T-helper 1 cell treated with Interleukin-12 subunit alpha and Interleukin-12 subunit beta and Interleukin-4 antibody, amounts not matched to agents 30 ng/mL and 1 ng/mL, for 36 hours (primary cell): ENCODE data around the gene UXT. TPM values are rescaled to one million over a fixed set of nuclear protein-coding genes. Genes with fewer than 3 reads are reported as not detected.
"Not testable (repeated sequence)": the region's sequence is repeated elsewhere in the genome, so short reads cannot be mapped to it uniquely, and the experiment has no call there.

Experiments used
- intact Hi-C: fragments of 100-400 bp; cut with micrococcal nuclease; formaldehyde crosslinking; loops from one replicate; pipeline ENCODE4 v1.15.1; 2024
- total RNA-seq: library from RNA; stranded (reverse); gene quantifications from 2 replicates; pipeline ENCODE4 v1.2.3, GENCODE V29; 2022

The UXT gene
- total RNA-seq, 1 donor from 2014 or later = 157 TPM

DNA sequence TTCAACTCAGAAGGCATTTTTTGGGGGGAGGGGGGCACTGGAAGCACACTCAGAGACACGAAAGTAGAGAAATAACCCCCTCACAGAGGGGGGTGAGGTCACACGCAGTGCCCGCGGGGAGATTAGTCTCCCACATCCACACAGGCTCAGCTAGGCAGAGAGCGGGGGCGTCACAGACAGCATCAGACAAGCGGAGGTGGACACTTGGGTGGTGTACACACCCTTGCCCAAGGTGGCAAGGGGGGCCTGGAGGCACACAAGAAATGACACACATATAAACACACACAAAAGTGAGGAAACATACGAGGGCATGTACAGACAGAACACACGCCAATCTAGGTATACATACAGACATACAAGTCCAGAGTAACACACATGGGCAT is 38.7 kb downstream of the UXT start:
- intact Hi-C loops = loop anchor here (1.0 to 2.0 kb wide), 3 partner anchors 31 to 59 kb away; partner anchors contain the start of genes ARAF, ELK1 and UXT

- intact Hi-C loops = loop anchor here (1.0 to 2.0 kb wide), 4 partner anchors 31 to 58 kb away; partner anchors contain the start of genes ARAF, ELK1, TIMP1 and UXT
Measured at GRCh38 chrX:47619486-47620302, 39.3 kb downstream of the UXT start, which contains the start of gene SYN1. Gene SYN1, minus strand, starts transcription at chrX:47619857. Its CDS starts 129 bp downstream, at chrX:47619728.

- intact Hi-C loops = loop anchor here (1.0 kb wide), 1 partner anchor 37 kb away; the partner anchor contains the start of gene TIMP1
Measured at GRCh38 chrX:47618923-47619485, 40.0 kb downstream of the UXT start.

- intact Hi-C loops = no loop called here
Measured at GRCh38 chrX:47614618-47615017, 44.4 kb downstream of the UXT start.

- intact Hi-C loops = no loop called here
Measured at GRCh38 chrX:47613082-47613481, 45.9 kb downstream of the UXT start.

DNA sequence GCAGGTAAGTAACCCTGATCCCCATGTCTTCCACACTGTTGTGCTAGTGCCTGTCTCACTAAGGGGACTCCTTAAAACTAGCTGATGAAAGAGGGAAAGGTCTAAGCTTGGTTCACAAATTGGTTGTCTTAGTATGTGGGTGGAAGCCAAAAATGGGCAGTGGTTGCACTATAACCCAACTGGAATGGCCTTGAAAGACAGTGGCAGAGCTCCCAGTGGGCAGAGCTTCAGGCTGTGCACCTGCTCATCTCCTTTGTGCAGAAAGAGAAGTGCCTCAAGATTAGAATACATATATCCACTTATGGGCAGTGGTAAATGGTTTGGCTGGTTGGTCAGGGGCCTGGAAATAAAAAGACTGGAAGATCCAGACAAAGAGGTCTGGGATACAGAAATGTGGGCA is 46.6 kb downstream of the UXT start:
- intact Hi-C loops = no loop called here

- intact Hi-C loops = no loop called here
Measured at GRCh38 chrX:47611926-47612325, 47.1 kb downstream of the UXT start.

GRCh38 chrX:47611489-47611888 is 47.5 kb downstream of the UXT start:
- intact Hi-C loops = no loop called here

GRCh38 chrX:47610511-47610910 is 48.5 kb downstream of the UXT start:
- intact Hi-C loops = no loop called here

DNA sequence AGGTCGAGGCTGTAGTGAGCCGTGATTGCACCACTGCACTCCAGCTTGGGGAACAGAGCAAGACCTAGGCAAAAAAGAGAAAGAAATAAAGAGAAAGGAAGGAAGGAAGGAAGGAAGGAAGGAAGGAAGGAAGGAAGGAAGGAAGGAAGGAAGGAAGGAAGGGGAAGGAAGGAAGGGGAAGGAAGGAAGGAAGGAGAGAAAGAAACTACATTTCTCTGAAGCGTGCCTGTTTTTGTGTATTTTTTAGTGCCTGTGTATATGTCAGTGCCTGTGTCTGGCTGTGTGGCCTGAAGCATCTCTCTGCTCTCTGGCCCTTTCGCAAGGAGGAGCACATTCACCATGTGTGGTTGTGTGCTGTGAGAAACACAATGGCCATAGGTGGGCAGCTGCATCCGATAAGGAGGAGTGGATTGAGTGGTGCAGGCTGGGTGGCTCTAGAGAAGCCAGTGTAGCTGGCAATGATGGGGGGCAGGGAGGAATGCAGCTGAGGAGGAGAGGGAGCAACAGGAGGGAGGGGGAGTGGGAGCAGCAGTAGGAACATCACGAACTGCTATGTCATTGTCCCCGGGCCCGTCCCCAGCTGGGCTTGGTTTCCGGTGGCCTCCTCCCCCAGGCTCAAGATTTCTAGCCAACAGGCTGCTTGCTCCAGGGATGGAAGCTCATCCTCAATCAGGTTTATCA is 50.7 kb downstream of the UXT start:
- intact Hi-C loops = no loop called here

DNA sequence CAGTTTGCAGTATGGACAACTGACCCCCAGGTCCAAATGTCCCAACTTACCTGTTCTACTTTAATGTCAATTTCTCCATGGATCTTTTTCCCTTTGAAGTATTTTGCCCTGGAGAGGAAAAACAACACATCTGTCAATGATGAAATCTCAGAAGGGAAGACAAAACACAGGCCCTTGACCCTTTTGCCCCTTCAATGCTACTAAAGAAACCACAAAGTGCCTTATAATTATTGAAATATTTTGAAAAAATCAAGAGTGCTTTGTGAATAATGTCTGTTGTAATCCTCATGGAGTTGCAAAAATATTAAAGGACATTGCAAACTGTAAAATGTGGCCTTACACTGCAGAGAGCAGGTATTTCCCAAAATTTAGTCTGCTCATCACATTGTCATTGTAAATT is 51.9 kb downstream of the UXT start:
- intact Hi-C loops = no loop called here

DNA sequence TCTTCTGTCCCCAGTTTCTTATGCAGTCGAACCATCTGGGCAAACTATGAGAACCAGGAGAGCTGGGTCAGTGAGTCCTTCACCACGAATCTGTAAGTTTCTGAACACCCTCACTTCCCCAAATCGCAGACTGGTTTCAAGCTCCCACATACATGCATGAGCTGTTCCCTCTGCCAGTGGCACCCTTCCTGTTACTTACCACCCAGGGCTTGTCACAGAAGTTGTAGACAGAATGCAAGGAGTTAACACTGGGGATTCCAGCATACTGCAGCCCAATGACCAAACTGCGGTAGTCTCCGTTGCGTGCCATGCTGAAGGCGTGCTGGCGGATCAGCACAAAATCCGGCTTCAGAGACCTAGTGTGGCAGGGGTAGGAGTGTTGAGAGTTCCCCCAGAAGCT is 54.0 kb downstream of the UXT start:
- intact Hi-C loops = no loop called here

DNA sequence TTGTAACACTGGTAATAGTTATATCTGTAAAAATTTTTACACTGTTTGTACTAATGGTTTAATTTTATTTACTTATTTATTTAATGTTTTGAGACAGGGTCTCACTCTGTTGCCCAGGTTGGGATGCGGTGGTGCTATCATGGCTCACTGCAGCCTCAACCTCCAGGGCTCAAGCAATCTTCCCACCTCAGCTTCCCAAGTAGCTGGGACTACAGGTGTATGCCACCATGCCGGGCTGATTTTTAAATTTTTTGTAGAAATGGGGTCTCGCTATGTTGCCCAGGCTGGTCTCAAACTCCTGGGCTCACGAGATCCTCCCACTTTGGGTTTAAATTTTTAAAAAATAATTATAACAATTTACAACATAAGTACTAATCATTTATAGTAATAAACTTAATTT is 55.9 kb downstream of the UXT start:
- intact Hi-C loops = not testable (repeated sequence)

Other genes starting within 250 kb of the UXT start
- gene ZNF41, start 176.0 kb downstream of the UXT start, total RNA-seq = 10.9 and 14.5 TPM in 2 replicates
- 93.8 and 97.1 TPM in 2 replicates for gene ARAF, start 98.0 kb downstream of the UXT start, total RNA-seq
- 123 and 125 TPM in 2 replicates for gene TIMP1, start 76.7 kb downstream of the UXT start, total RNA-seq
- 0.17 and 1.1 TPM in 2 replicates for gene SYN1, start 39.3 kb downstream of the UXT start, total RNA-seq
- gene CFP, start 29.2 kb downstream of the UXT start, total RNA-seq = 25.2 and 26.9 TPM in 2 replicates
- 63.3 and 68.5 TPM in 2 replicates for gene ELK1, start 8.6 kb downstream of the UXT start, total RNA-seq
- gene ZNF81, start 177.7 kb upstream of the UXT start, total RNA-seq = 9.5 and 10.4 TPM in 2 replicates